ENCODE results near the gene MRPS15.

GRCh38 chr1:36414384-36414783 lies 49.8 kb downstream of the MRPS15 start:
- TF ChIP-seq ZNF8 (CRISPR knock-in tag; IDR thresholded peaks at IDR 0.05): no peak
- TF ChIP-seq ZFP30 (CRISPR knock-in tag; IDR thresholded peaks at IDR 0.05): no peak
- no peak for TF ChIP-seq TOX (CRISPR knock-in tag; IDR thresholded peaks at IDR 0.05; ENCODE audit: borderline replicate concordance)
- TF ChIP-seq BACH2 (CRISPR knock-in tag; IDR thresholded peaks at IDR 0.05; ENCODE audit: borderline replicate concordance): no peak
- no peak for TF ChIP-seq RARB (CRISPR knock-in tag; IDR thresholded peaks at IDR 0.05)

All from SK-N-SH treated with all-trans-retinoic acid at 6 μM for 48 hours (cell line).